ENCODE data around the gene PXDN.
A peak's percentile ranks its signal among the peaks of the same experiment; 100 is the strongest.

Gene PXDN

GRCh38 chr2:1617425-1618021 lies 126.8 kb downstream of the PXDN start:
- DNase-seq (ENCODE audit: low read depth): no peak
- no peak overlapping the region for H3K4me3 ChIP-seq (ENCODE audit: low read depth, low read length)
- TF ChIP-seq POLR2A (IDR thresholded peaks at IDR 0.05; ENCODE audit: extremely low read depth, insufficient read length) (no peak), CTCF (IDR thresholded peaks at IDR 0.05; ENCODE audit: low read depth, low read length) (no peak), MYC (IDR thresholded peaks at IDR 0.05; ENCODE audit: low read depth, low read length) (no peak), MAX (IDR thresholded peaks at IDR 0.05; ENCODE audit: low read depth, low read length) (no peak)

- H3K4me3 ChIP-seq (ENCODE audit: low read depth, low read length): no peak overlapping the region
- no peak for TF ChIP-seq POLR2A (IDR thresholded peaks at IDR 0.05; ENCODE audit: extremely low read depth, insufficient read length)
- no peak for TF ChIP-seq CTCF (IDR thresholded peaks at IDR 0.05; ENCODE audit: low read depth, low read length)
- TF ChIP-seq MAX (IDR thresholded peaks at IDR 0.05; ENCODE audit: low read depth, low read length): no peak
- TF ChIP-seq MYC (IDR thresholded peaks at IDR 0.05; ENCODE audit: low read depth, low read length): no peak
- DNase-seq (ENCODE audit: low read depth): no peak
These were observed 129.8 kb downstream of the PXDN start for GRCh38 chr2:1614564-1614963.

GRCh38 chr2:1613731-1614354 lies 130.5 kb downstream of the PXDN start:
- no peak for TF ChIP-seq POLR2A (IDR thresholded peaks at IDR 0.05; ENCODE audit: extremely low read depth, insufficient read length)
- no peak for TF ChIP-seq MAX (IDR thresholded peaks at IDR 0.05; ENCODE audit: low read depth, low read length)
- TF ChIP-seq CTCF (IDR thresholded peaks at IDR 0.05; ENCODE audit: low read depth, low read length): no peak
- no peak for TF ChIP-seq MYC (IDR thresholded peaks at IDR 0.05; ENCODE audit: low read depth, low read length)
- peak; percentile 27 for DNase-seq (ENCODE audit: low read depth)
- H3K4me3 ChIP-seq (ENCODE audit: low read depth, low read length): no peak overlapping the region

- DNase-seq (ENCODE audit: low read depth): no peak
- no peak for TF ChIP-seq MAX (IDR thresholded peaks at IDR 0.05; ENCODE audit: low read depth, low read length)
- no peak for TF ChIP-seq MYC (IDR thresholded peaks at IDR 0.05; ENCODE audit: low read depth, low read length)
- TF ChIP-seq POLR2A (IDR thresholded peaks at IDR 0.05; ENCODE audit: extremely low read depth, insufficient read length): no peak
- TF ChIP-seq CTCF (IDR thresholded peaks at IDR 0.05; ENCODE audit: low read depth, low read length): no peak
- H3K4me3 ChIP-seq (ENCODE audit: low read depth, low read length): no peak overlapping the region
These were observed 131.3 kb downstream of the PXDN start for GRCh38 chr2:1613078-1613445.

- H3K4me3 ChIP-seq (ENCODE audit: low read depth, low read length): no peak overlapping the region
- no peak for DNase-seq (ENCODE audit: low read depth)
- no peak for TF ChIP-seq MYC (IDR thresholded peaks at IDR 0.05; ENCODE audit: low read depth, low read length)
- no peak for TF ChIP-seq POLR2A (IDR thresholded peaks at IDR 0.05; ENCODE audit: extremely low read depth, insufficient read length)
- TF ChIP-seq MAX (IDR thresholded peaks at IDR 0.05; ENCODE audit: low read depth, low read length): no peak
- no peak for TF ChIP-seq CTCF (IDR thresholded peaks at IDR 0.05; ENCODE audit: low read depth, low read length)
These were observed 131.8 kb downstream of the PXDN start for GRCh38 chr2:1612391-1613077.
